Gastrocnemius medialis (tissue), 4 donors: ENCODE data around the gene ARHGAP32. TPM values are rescaled to one million over a fixed set of nuclear protein-coding genes. Genes with fewer than 3 reads are reported as not detected.

ENCODE experiments used
- ATAC-seq, 2 donors: fragments of 150-250 bp; one replicate each; pipeline ENCODE4 v1.9.1; 2016
- DNase-seq, 2 donors: peaks; one replicate each; pipeline ENCODE4 v3.0.0-alpha.2; 2019
- H3K27ac ChIP-seq, 4 donors: fragments of 200-600 bp; sonication (generic); 1 replicate in 1 of 4; 2 replicates in 3 of 4; pipeline ENCODE4 v1.5.1; 2016 to 2018; ENCODE audit warnings: mild to moderate bottlenecking in 2 of 4, moderate library complexity in 1 of 4
- H3K27me3 ChIP-seq, 3 donors: fragments of 200-600 bp; sonication (generic) in 2 of 3; 1 replicate in 1 of 3; 2 replicates in 2 of 3; pipeline versions ENCODE4 v1.5.1 to v1.6.0; 2016 to 2019; ENCODE audit warnings: mild to moderate bottlenecking in 1 of 3, moderate library complexity in 1 of 3
- H3K36me3 ChIP-seq, 2 donors: fragments of 200-600 bp; sonication (generic) in 1 of 2; one replicate each; pipeline ENCODE4 v1.5.1; 2017 to 2018
- H3K4me1 ChIP-seq, 2 donors: fragments of 200-600 bp; sonication (generic) in 1 of 2; one replicate each; pipeline ENCODE4 v1.5.1; 2016 to 2017; ENCODE audit warnings: mild to moderate bottlenecking in 2 of 2
- H3K4me3 ChIP-seq, 4 donors: fragments of 200-600 bp; sonication (generic) in 3 of 4; 1 replicate in 1 of 4; 2 replicates in 3 of 4; pipeline ENCODE4 v1.5.1; 2016 to 2019; ENCODE audit warnings: mild to moderate bottlenecking in 2 of 4
- H3K9me3 ChIP-seq, 3 donors: fragments of 200-600 bp; sonication (generic) in 2 of 3; 1 replicate in 1 of 3; 2 replicates in 2 of 3; pipeline ENCODE4 v1.5.1; 2016 to 2019
- CTCF ChIP-seq, 5 experiments: fragments of 450-650 bp in 3 of 5; fragments of 200-600 bp in 2 of 5; sonication (generic) in 2 of 5; IDR thresholded peaks in 4 of 5; conservative IDR thresholded peaks in 1 of 5; 1 replicate in 4 of 5; 2 replicates in 1 of 5; pipeline ENCODE4 v1.5.1; 2016 to 2019; ENCODE audit warnings: antibody characterized with exemption in 5 of 5, mild to moderate bottlenecking in 3 of 5, moderate library complexity in 3 of 5
- POLR2A ChIP-seq, 2 donors: fragments of 450-650 bp; IDR thresholded peaks; one replicate each; pipeline ENCODE4 v1.6.1; 2017; ENCODE audit warnings: antibody characterized with exemption in 2 of 2, mild to moderate bottlenecking in 2 of 2, moderate library complexity in 2 of 2
- in situ Hi-C, 4 donors: fragments of 200-750 bp; cut with MboI; loops; one replicate each; pipeline versions ENCODE4 v1.15.0 to v1.8.0; 2017; ENCODE audit warnings: low sequenced_read_pairs in 4 of 4
- intact Hi-C: fragments of 100-400 bp; cut with DNase I; formaldehyde crosslinking; loops from one replicate; pipeline ENCODE4 v1.15.1; 2023; ENCODE audit warnings: low total_unique reads
- total RNA-seq, 4 donors: library from RNA; depleted of rRNA; stranded (reverse); fragments of >200 nt; gene quantifications; one replicate each; pipeline versions ENCODE4 v1.1.0 to v1.2.3, GENCODE V29; 2016

Gene ARHGAP32
- total RNA-seq, 4 donors from 2014 or later = 5.6 to 17.0 (median 7.8) TPM

DNA sequence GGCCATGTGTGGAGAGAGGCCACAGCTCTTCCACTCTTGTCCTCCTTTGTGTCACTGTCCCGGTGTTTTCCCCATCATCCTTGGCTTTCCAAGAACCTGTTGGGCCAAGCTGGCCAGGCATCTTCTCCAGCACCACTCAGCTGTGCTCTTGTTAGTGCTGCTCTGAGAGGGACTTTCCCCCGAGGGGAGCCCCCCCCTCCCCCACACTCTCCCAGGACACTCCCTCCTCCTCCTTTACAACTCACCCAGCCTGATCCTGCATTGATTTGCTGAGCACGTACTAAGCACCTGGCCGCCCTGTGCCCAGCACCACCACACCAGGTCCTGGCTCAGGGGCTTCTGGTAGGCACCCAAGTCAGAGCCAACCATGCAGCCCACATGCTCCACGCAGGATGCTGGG lies 262.7 kb downstream of the ARHGAP32 start:
- no peak overlapping the region for H3K4me3 ChIP-seq
- no peaks in the 10 kb centered on the region for H3K36me3 ChIP-seq
- no peaks in the 10 kb centered on the region for H3K27me3 ChIP-seq
- DNase-seq (no peak), ATAC-seq (no peak)
- intact Hi-C loops (no loop called here), in situ Hi-C loops (no loop called here)
- H3K9me3 ChIP-seq = no peaks in the 10 kb centered on the region
- H3K27ac ChIP-seq = no peak overlapping the region
- no peak for TF ChIP-seq CTCF (IDR thresholded peaks at IDR 0.05 in 4 of 5, conservative IDR thresholded peaks at IDR 0.05 in 1 of 5)
- no peak for TF ChIP-seq POLR2A (IDR thresholded peaks at IDR 0.05)
- no peaks in the 10 kb centered on the region for H3K4me1 ChIP-seq

- H3K4me1 ChIP-seq = no peaks in the 10 kb centered on the region
- in situ Hi-C loops = no loop called here
- H3K27me3 ChIP-seq = no peaks in the 10 kb centered on the region
- DNase-seq (no peak), ATAC-seq (no peak)
- no peak overlapping the region for H3K4me3 ChIP-seq
- no peaks in the 10 kb centered on the region for H3K36me3 ChIP-seq
- H3K27ac ChIP-seq = no peak overlapping the region
- TF ChIP-seq CTCF (IDR thresholded peaks at IDR 0.05 in 4 of 5, conservative IDR thresholded peaks at IDR 0.05 in 1 of 5) = no peak
- TF ChIP-seq POLR2A (IDR thresholded peaks at IDR 0.05) = no peak
- intact Hi-C loops = no loop called here
- H3K9me3 ChIP-seq = no peaks in the 10 kb centered on the region
Measured at GRCh38 chr11:128928400-128928799, 263.7 kb downstream of the ARHGAP32 start.

- no peak for TF ChIP-seq CTCF (IDR thresholded peaks at IDR 0.05 in 4 of 5, conservative IDR thresholded peaks at IDR 0.05 in 1 of 5)
- TF ChIP-seq POLR2A (IDR thresholded peaks at IDR 0.05) = no peak
- H3K9me3 ChIP-seq = no peaks in the 10 kb centered on the region
- in situ Hi-C loops (no loop called here), intact Hi-C loops (no loop called here)
- ATAC-seq (no peak), DNase-seq (no peak)
- no peaks in the 10 kb centered on the region for H3K36me3 ChIP-seq
- no peaks in the 10 kb centered on the region for H3K27me3 ChIP-seq
- H3K4me3 ChIP-seq = no peak overlapping the region
- H3K4me1 ChIP-seq = no peaks in the 10 kb centered on the region
- H3K27ac ChIP-seq = no peak overlapping the region
Measured at GRCh38 chr11:128927683-128928336, 264.3 kb downstream of the ARHGAP32 start.

GRCh38 chr11:128927108-128927461 lies 265.0 kb downstream of the ARHGAP32 start:
- H3K27ac ChIP-seq = no peak overlapping the region
- TF ChIP-seq CTCF (IDR thresholded peaks at IDR 0.05 in 4 of 5, conservative IDR thresholded peaks at IDR 0.05 in 1 of 5) = no peak
- TF ChIP-seq POLR2A (IDR thresholded peaks at IDR 0.05) = no peak
- no peaks in the 10 kb centered on the region for H3K36me3 ChIP-seq
- no peaks in the 10 kb centered on the region for H3K9me3 ChIP-seq
- in situ Hi-C loops (no loop called here), intact Hi-C loops (no loop called here)
- no peaks in the 10 kb centered on the region for H3K4me1 ChIP-seq
- H3K4me3 ChIP-seq = no peak overlapping the region
- H3K27me3 ChIP-seq = no peaks in the 10 kb centered on the region
- DNase-seq = no peak
- ATAC-seq = no peak
